ENCODE measurements around the gene TAF1A.

TAF1A gene

GRCh38 chr1:222589462-222590302 lies at the start of gene TAF1A:
TSS of gene TAF1A (minus strand) at chr1:222589933.
- Histone ChIP-seq H3K9me3 (ENCODE audit: insufficient read depth, low read length) (no peaks in the 10 kb centered on the region; the same call in none of the 2 replicates), H3K4me1 (ENCODE audit: insufficient read depth, insufficient read length) (no peaks in the 10 kb centered on the region), H3K9ac (ENCODE audit: insufficient read length, low read depth) (peak within 1 kb of the TSS; percentile 88), H3K4me3 (ENCODE audit: insufficient read length, low read depth) (peak within 1 kb of the TSS; percentile 73), H3K27me3 (ENCODE audit: insufficient read depth, insufficient read length) (no peaks in the 10 kb centered on the region), H3K36me3 (ENCODE audit: insufficient read depth, insufficient read length, low read length) (peaks cover 30% of the 10 kb centered on the region)
- TF ChIP-seq ZNF274 (IDR thresholded peaks at IDR 0.05; ENCODE audit: low read depth, low read length), result no peak
- no peak for TF ChIP-seq YY1 (IDR thresholded peaks at IDR 0.05; ENCODE audit: insufficient read depth, insufficient read length)
- no peak for TF ChIP-seq SUZ12 (IDR thresholded peaks at IDR 0.05; ENCODE audit: extremely low read depth, insufficient read depth, insufficient read length)
- peak; percentile 78 for DNase-seq (ENCODE audit: low read depth, low spot score)

GRCh38 chr1:222634180-222635013 lies 44.7 kb upstream of the TAF1A start:
- no peak overlapping the region for H3K4me3 ChIP-seq (ENCODE audit: insufficient read length, low read depth)
- H3K4me1 ChIP-seq (ENCODE audit: insufficient read depth, insufficient read length), result no peaks in the 10 kb centered on the region
- H3K9me3 ChIP-seq (ENCODE audit: insufficient read depth, low read length), result no peaks in the 10 kb centered on the region
- peak; percentile 93 for DNase-seq (ENCODE audit: low read depth, low spot score)
- peaks cover 78% of the 10 kb centered on the region for H3K36me3 ChIP-seq (ENCODE audit: insufficient read depth, insufficient read length, low read length)
- no peaks in the 10 kb centered on the region for H3K27me3 ChIP-seq (ENCODE audit: insufficient read depth, insufficient read length)
- no peak overlapping the region for H3K9ac ChIP-seq (ENCODE audit: insufficient read length, low read depth)
- TF ChIP-seq SUZ12 (IDR thresholded peaks at IDR 0.05; ENCODE audit: extremely low read depth, insufficient read depth, insufficient read length), result no peak
- TF ChIP-seq YY1 (IDR thresholded peaks at IDR 0.05; ENCODE audit: insufficient read depth, insufficient read length), result no peak
- no peak for TF ChIP-seq ZNF274 (IDR thresholded peaks at IDR 0.05; ENCODE audit: low read depth, low read length)

GRCh38 chr1:222632749-222633148 lies 43.0 kb upstream of the TAF1A start:
- DNase-seq (ENCODE audit: low read depth, low spot score), result no peak
- H3K4me1 ChIP-seq (ENCODE audit: insufficient read depth, insufficient read length), result no peaks in the 10 kb centered on the region
- no peak overlapping the region for H3K4me3 ChIP-seq (ENCODE audit: insufficient read length, low read depth)
- H3K9me3 ChIP-seq (ENCODE audit: insufficient read depth, low read length), result no peaks in the 10 kb centered on the region
- TF ChIP-seq YY1 (IDR thresholded peaks at IDR 0.05; ENCODE audit: insufficient read depth, insufficient read length) (no peak), SUZ12 (IDR thresholded peaks at IDR 0.05; ENCODE audit: extremely low read depth, insufficient read depth, insufficient read length) (no peak), ZNF274 (IDR thresholded peaks at IDR 0.05; ENCODE audit: low read depth, low read length) (no peak)
- H3K36me3 ChIP-seq (ENCODE audit: insufficient read depth, insufficient read length, low read length), result peaks cover 86% of the 10 kb centered on the region
- H3K27me3 ChIP-seq (ENCODE audit: insufficient read depth, insufficient read length), result no peaks in the 10 kb centered on the region
- no peak overlapping the region for H3K9ac ChIP-seq (ENCODE audit: insufficient read length, low read depth)

- no peak for DNase-seq (ENCODE audit: low read depth, low spot score)
- H3K4me1 ChIP-seq (ENCODE audit: insufficient read depth, insufficient read length), result no peaks in the 10 kb centered on the region
- TF ChIP-seq ZNF274 (IDR thresholded peaks at IDR 0.05; ENCODE audit: low read depth, low read length), result no peak
- TF ChIP-seq YY1 (IDR thresholded peaks at IDR 0.05; ENCODE audit: insufficient read depth, insufficient read length), result no peak
- no peak for TF ChIP-seq SUZ12 (IDR thresholded peaks at IDR 0.05; ENCODE audit: extremely low read depth, insufficient read depth, insufficient read length)
- peaks cover 92% of the 10 kb centered on the region for H3K36me3 ChIP-seq (ENCODE audit: insufficient read depth, insufficient read length, low read length)
- no peaks in the 10 kb centered on the region for H3K9me3 ChIP-seq (ENCODE audit: insufficient read depth, low read length)
- H3K4me3 ChIP-seq (ENCODE audit: insufficient read length, low read depth), result no peak overlapping the region
- no peaks in the 10 kb centered on the region for H3K27me3 ChIP-seq (ENCODE audit: insufficient read depth, insufficient read length)
- no peak overlapping the region for H3K9ac ChIP-seq (ENCODE audit: insufficient read length, low read depth)
Measured at GRCh38 chr1:222631611-222632208, 42.0 kb upstream of the TAF1A start.

GRCh38 chr1:222629921-222630535 lies 40.3 kb upstream of the TAF1A start:
- peaks cover 94% of the 10 kb centered on the region for H3K36me3 ChIP-seq (ENCODE audit: insufficient read depth, insufficient read length, low read length)
- no peak overlapping the region for H3K9ac ChIP-seq (ENCODE audit: insufficient read length, low read depth)
- H3K27me3 ChIP-seq (ENCODE audit: insufficient read depth, insufficient read length), result no peaks in the 10 kb centered on the region
- no peaks in the 10 kb centered on the region for H3K4me1 ChIP-seq (ENCODE audit: insufficient read depth, insufficient read length)
- no peak for DNase-seq (ENCODE audit: low read depth, low spot score)
- no peak overlapping the region for H3K4me3 ChIP-seq (ENCODE audit: insufficient read length, low read depth)
- no peak for TF ChIP-seq ZNF274 (IDR thresholded peaks at IDR 0.05; ENCODE audit: low read depth, low read length)
- TF ChIP-seq YY1 (IDR thresholded peaks at IDR 0.05; ENCODE audit: insufficient read depth, insufficient read length), result no peak
- TF ChIP-seq SUZ12 (IDR thresholded peaks at IDR 0.05; ENCODE audit: extremely low read depth, insufficient read depth, insufficient read length), result no peak
- no peaks in the 10 kb centered on the region for H3K9me3 ChIP-seq (ENCODE audit: insufficient read depth, low read length)

- no peak for TF ChIP-seq YY1 (IDR thresholded peaks at IDR 0.05; ENCODE audit: insufficient read depth, insufficient read length)
- TF ChIP-seq ZNF274 (IDR thresholded peaks at IDR 0.05; ENCODE audit: low read depth, low read length), result no peak
- TF ChIP-seq SUZ12 (IDR thresholded peaks at IDR 0.05; ENCODE audit: extremely low read depth, insufficient read depth, insufficient read length), result no peak
- H3K36me3 ChIP-seq (ENCODE audit: insufficient read depth, insufficient read length, low read length), result peaks cover 92% of the 10 kb centered on the region
- H3K9ac ChIP-seq (ENCODE audit: insufficient read length, low read depth), result no peak overlapping the region
- H3K4me3 ChIP-seq (ENCODE audit: insufficient read length, low read depth), result no peak overlapping the region
- H3K9me3 ChIP-seq (ENCODE audit: insufficient read depth, low read length), result no peaks in the 10 kb centered on the region
- H3K4me1 ChIP-seq (ENCODE audit: insufficient read depth, insufficient read length), result no peaks in the 10 kb centered on the region
- no peaks in the 10 kb centered on the region for H3K27me3 ChIP-seq (ENCODE audit: insufficient read depth, insufficient read length)
- DNase-seq (ENCODE audit: low read depth, low spot score), result no peak
Measured at GRCh38 chr1:222627232-222627631, 37.5 kb upstream of the TAF1A start.
